ENCODE results near the gene GRAP2.

GRCh38 chr22:39916496-39916895 is 15.6 kb downstream of the GRAP2 start:
- TF ChIP-seq CTCF (conservative IDR thresholded peaks at IDR 0.05; ENCODE audit: low read depth, low read length) = no peak
- no peak for TF ChIP-seq RFX5 (IDR thresholded peaks at IDR 0.05; ENCODE audit: low read depth, low read length)
- no peak for TF ChIP-seq CEBPB (IDR thresholded peaks at IDR 0.05; ENCODE audit: low read depth, low read length)
- TF ChIP-seq RAD21 (IDR thresholded peaks at IDR 0.05; ENCODE audit: low read length) = no peak
